Omental fat pad (tissue), 4 donors: ENCODE measurements around the gene MYO18A. TPM values are rescaled to one million over a fixed set of nuclear protein-coding genes. Genes with fewer than 3 reads are reported as not detected.
A peak's percentile ranks its signal among the peaks of the same experiment; 100 is the strongest.

Source experiments
- ATAC-seq: fragments of 150-250 bp; one replicate; pipeline ENCODE4 v1.9.1; 2016; ENCODE audit warnings: mild to moderate bottlenecking, moderate library complexity; ENCODE audit not compliant: low FRiP score
- DNase-seq: peaks from one replicate; pipeline ENCODE4 v3.0.0-alpha.2; 2019; ENCODE audit warnings: low spot score
- total RNA-seq, 4 donors: library from RNA; depleted of rRNA; stranded (reverse); fragments of >200 nt; gene quantifications; one replicate each; pipeline ENCODE4 v1.1.0, GENCODE V29; 2016
- TF ChIP-seq, protein P1 (sequence below), 3 donors: fragments of 450-650 bp; IDR thresholded peaks; one replicate each; pipeline ENCODE4 v1.5.1; 2016 to 2017; ENCODE audit warnings: antibody characterized with exemption in 3 of 3, mild to moderate bottlenecking in 3 of 3, moderate library complexity in 2 of 3

The MYO18A gene
- total RNA-seq, 4 donors from 2014 or later, result 33.1 to 99.0 (median 50.6) TPM

DNA sequence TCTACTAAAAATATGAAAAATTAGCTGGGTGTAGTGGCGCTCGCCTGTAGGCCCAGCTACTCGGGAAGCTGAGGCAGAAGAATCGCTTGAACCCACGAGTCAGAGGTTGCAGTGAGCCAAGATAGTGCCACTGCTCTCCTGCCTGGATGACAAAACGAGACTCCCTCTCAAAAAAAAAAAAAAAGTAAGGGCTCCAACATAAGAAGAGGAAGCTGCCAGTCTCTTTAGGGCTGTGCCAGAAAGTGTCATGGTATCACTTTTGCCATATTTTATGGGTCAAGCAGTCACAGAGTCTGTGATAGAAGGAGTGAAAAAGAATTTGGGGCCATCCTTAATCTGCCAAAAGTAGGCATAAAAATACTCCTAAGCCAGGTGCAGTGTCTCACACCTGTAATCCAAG lies 138.6 kb downstream of the MYO18A start:
- ATAC-seq (no peak), DNase-seq (no peak)
- TF ChIP-seq, protein P1, sequence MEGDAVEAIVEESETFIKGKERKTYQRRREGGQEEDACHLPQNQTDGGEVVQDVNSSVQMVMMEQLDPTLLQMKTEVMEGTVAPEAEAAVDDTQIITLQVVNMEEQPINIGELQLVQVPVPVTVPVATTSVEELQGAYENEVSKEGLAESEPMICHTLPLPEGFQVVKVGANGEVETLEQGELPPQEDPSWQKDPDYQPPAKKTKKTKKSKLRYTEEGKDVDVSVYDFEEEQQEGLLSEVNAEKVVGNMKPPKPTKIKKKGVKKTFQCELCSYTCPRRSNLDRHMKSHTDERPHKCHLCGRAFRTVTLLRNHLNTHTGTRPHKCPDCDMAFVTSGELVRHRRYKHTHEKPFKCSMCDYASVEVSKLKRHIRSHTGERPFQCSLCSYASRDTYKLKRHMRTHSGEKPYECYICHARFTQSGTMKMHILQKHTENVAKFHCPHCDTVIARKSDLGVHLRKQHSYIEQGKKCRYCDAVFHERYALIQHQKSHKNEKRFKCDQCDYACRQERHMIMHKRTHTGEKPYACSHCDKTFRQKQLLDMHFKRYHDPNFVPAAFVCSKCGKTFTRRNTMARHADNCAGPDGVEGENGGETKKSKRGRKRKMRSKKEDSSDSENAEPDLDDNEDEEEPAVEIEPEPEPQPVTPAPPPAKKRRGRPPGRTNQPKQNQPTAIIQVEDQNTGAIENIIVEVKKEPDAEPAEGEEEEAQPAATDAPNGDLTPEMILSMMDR (IDR thresholded peaks at IDR 0.05), result no peak

DNA sequence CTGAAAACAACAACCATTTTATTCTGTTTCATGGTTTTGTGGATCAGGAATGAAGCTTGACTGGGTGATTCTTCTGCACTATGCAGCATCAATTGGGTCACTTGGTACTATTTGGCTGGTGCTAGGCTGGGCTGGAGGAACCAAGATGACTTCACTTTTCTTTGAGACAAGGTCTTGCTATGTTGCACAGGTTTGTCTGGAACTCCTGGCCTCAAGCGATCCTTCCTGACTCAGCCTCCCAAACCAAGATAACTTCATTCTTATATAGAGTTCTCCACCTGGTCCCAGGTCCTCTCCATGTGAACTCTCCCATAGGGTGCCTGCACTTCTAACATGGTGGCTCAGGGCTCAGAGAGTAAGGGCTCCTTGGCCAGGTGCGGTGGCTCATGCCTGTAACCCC lies 139.1 kb downstream of the MYO18A start:
- DNase-seq (no peak), ATAC-seq (no peak)
- TF ChIP-seq, protein P1 (IDR thresholded peaks at IDR 0.05), result no peak

DNA sequence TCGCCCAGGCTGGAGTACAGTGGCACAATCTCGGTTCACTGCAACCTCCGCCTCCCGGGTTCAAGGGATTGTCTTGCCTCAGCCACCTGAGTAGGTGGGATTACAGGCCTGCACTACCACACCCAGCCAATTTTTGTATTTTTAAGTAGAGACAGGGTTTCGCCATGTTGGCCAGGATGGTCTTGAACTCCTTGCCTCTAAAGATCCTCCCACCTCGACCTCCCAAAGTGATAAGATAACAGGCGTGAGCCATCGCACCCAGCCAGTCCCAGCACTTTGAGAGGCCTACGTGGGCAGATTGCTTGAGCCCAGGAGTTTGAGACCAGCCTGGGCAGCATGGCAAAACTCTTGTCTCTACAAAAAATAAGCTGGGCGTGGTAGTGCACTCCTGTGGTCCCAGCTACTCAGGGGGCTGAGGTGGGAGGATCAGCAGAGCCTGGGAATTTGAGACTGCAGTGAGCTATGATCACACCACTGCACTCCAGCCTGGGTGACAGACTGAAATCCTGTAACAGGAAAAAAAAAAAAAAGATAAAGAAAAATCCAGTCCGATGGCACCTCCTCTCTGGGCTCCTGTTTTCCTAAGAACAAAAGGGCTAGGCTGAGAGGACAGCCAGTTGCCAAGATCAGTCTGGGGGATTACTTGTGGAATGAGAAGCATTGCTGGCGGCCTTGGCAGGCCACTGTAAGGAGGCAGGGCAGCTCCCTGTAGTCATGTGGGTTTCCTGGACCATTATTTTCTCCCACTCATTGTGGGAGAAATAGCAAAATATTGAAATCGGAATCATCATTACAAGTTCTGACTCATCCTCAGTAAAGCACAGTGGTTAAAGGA lies 140.2 kb downstream of the MYO18A start:
- peak; percentile 75 for ATAC-seq

DNA sequence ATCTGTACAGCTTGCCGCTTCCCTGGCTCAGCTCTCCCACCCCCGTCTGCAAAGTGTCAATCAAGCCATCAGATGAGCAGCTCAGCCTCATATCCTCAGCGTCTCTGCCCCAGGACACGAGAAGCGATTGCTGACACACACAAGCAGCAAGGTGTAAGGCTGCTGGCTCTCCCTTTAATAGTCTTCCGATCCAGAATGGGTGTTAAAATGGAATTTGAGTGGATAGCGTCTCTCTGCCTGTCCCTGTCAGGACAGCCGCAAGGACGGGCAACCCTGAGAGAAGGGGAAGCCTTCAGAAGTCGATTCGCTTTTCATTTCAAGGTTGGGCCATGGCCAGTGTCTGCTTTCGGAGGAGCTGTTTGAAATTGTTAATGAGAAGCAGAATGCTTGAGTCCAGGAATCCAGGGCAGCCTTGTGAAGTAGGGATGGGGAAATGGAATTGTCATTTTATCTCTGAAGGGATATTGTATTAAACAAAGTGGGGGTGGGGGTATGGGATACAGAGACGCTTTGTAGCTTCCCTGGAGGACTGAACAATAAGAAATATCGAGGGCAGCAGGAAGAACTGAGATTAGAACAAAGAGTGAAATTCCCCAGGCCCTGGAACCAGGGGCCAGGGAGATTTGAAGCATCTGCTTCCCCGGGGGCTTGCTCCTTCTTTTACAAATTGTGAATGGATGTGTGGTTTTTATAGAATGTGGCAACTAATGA lies 142.0 kb downstream of the MYO18A start:
- DNase-seq (no peak), ATAC-seq (no peak)
- TF ChIP-seq, protein P1 (IDR thresholded peaks at IDR 0.05), result no peak

More for the DNA sequence above, 140.2 kb downstream of the MYO18A start:
- no peak for DNase-seq
- TF ChIP-seq, protein P1 (IDR thresholded peaks at IDR 0.05), result no peak

DNA sequence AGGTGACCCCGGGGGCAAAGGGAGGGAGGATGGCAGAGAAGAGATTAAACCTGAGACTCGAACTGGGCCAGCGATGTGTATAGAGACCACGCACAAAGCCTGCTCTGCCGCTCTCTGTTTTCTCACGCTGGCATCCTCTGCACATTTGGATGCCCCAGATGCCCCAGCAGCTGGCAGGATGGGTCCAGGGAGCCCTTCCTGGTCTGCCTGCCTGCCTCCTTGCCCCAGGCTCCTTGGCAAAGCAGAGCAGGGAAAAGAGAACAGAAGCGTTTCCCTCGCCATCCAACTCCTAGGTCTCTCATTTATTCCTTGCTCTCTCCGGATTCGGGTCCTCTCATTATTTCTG lies 142.5 kb downstream of the MYO18A start:
- TF ChIP-seq, protein P1 (IDR thresholded peaks at IDR 0.05), result no peak
- ATAC-seq (no peak), DNase-seq (no peak)

DNA sequence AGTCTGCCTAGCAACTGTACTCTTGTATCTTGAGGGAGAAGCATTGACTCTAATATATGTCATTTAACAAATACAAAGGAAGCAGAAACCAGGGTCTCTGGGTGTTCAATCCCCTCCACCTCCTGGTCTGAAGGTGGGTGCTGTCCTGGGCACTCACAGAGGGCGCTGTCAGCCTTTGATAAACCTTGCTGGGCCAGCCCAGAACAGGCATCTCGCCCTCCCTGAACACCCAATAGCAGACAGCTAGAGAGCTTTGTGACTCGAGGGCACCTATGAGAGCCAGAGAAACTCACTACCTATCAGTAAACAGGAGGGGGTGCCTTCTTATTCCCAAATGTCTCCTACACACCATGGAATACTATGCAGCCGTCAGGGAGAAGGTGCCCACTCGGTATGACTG lies 143.6 kb downstream of the MYO18A start:
- ATAC-seq, result no peak
- TF ChIP-seq, protein P1 (IDR thresholded peaks at IDR 0.05), result no peak
- DNase-seq, result no peak
